ENCODE results near the gene TCP11. TPM values are rescaled to one million over a fixed set of nuclear protein-coding genes. Genes with fewer than 3 reads are reported as not detected.

Gene TCP11
- total RNA-seq, 1 experiment from 2014 or later = not detected

DNA sequence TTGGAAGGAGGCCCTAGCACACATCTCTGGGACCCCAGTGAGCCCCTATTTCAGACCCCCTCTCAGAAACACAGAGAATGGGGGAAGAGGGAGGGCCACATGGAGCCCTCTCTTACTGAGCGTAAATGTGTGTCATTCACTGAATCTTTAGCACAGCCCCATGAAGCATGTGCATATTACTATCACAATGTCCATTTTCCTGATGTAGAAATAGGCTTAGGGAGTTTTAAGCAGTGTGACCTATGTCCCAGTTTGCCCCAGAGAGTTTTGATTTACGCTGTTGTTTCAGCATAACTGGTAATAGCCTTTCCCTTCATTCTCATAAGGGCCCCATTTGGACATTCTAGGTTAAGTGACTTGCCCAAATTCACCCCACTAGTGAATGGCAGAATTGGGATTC, 25.0 kb upstream of the TCP11 start:
- no peak overlapping the region for H3K4me3 Mint-ChIP-seq
- Histone ChIP-seq H3K23me2 (ENCODE audit: insufficient read length, low read depth, low read length, poor library complexity, severe bottlenecking) (no peaks in the 10 kb centered on the region), H3K4ac (ENCODE audit: low read depth, low read length) (no peak overlapping the region), H3K18ac (ENCODE audit: insufficient read length, low read depth, low read length) (no peak overlapping the region), H2BK5ac (ENCODE audit: insufficient read length, low read length) (no peak overlapping the region), H2BK15ac (ENCODE audit: low read depth, low read length) (no peak overlapping the region), H3K27me3 (ENCODE audit: insufficient read depth, low read length) (no peaks in the 10 kb centered on the region), H2BK20ac (ENCODE audit: low read depth, low read length, poor library complexity, severe bottlenecking) (no peak overlapping the region), H3T11ph (ENCODE audit: low read length) (no peak overlapping the region), H3K79me1 (ENCODE audit: insufficient read depth, low read depth, low read length, poor library complexity, severe bottlenecking) (no peaks in the 10 kb centered on the region), H3K27ac (ENCODE audit: insufficient read length, low read depth, low read length) (no peak overlapping the region), H2BK12ac (ENCODE audit: insufficient read length, low read depth, low read length) (no peak overlapping the region), H3K56ac (ENCODE audit: insufficient read length, low read depth, low read length) (no peak overlapping the region), H4K20me1 (ENCODE audit: control insufficient read depth, insufficient read depth, insufficient read length) (no peaks in the 10 kb centered on the region), H3K9me3 (ENCODE audit: control insufficient read depth, low read depth, low read length) (no peaks in the 10 kb centered on the region), H3K14ac (ENCODE audit: insufficient read depth, low read length) (no peak overlapping the region), H3K9ac (ENCODE audit: extremely low read depth, insufficient read length, low read length) (no peak overlapping the region), H3K79me2 (ENCODE audit: insufficient read depth, low read length) (no peaks in the 10 kb centered on the region), H4K91ac (ENCODE audit: insufficient read length, low read depth, low read length) (no peak overlapping the region), H2BK120ac (ENCODE audit: low read depth, low read length, poor library complexity, severe bottlenecking) (no peak overlapping the region), H2AFZ (ENCODE audit: low read length) (no peak overlapping the region), H2AK5ac (ENCODE audit: insufficient read length, low read length) (no peak overlapping the region), H3K4me1 (ENCODE audit: insufficient read depth, low read length) (no peaks in the 10 kb centered on the region), H3K23ac (ENCODE audit: insufficient read length, low read depth, low read length) (no peak overlapping the region), H3K4me2 (ENCODE audit: insufficient read depth, insufficient read length, low read length) (no peak overlapping the region), H4K5ac (ENCODE audit: insufficient read length, low read depth, low read length) (no peak overlapping the region), H4K8ac (replicated peaks; ENCODE audit: insufficient read length, low read depth, low read length) (no peak overlapping the region)
- H3K9me3 Mint-ChIP-seq = peaks cover 5% of the 10 kb centered on the region in 2 experiments; a peak in 4 of 5 replicates
- no peak for DNase-seq
- no CpG with 5 or more reads among the region's 2 CpGs for WGBS (ENCODE audit: extremely low coverage, insufficient read length, low lambda C conversion rate)
- peaks cover 10 to 13% of the 10 kb centered on the region in 2 experiments; a peak in 3 of 4 replicates for H3K4me1 Mint-ChIP-seq
- H3K36me3 Mint-ChIP-seq (ENCODE audit: insufficient read depth in 1 of 3, low read depth in 3 of 3) = peaks cover 0 to 6% (median 5%) of the 10 kb centered on the region in 3 experiments; a peak in 3 of 7 replicates
- TF ChIP-seq, protein P1, sequence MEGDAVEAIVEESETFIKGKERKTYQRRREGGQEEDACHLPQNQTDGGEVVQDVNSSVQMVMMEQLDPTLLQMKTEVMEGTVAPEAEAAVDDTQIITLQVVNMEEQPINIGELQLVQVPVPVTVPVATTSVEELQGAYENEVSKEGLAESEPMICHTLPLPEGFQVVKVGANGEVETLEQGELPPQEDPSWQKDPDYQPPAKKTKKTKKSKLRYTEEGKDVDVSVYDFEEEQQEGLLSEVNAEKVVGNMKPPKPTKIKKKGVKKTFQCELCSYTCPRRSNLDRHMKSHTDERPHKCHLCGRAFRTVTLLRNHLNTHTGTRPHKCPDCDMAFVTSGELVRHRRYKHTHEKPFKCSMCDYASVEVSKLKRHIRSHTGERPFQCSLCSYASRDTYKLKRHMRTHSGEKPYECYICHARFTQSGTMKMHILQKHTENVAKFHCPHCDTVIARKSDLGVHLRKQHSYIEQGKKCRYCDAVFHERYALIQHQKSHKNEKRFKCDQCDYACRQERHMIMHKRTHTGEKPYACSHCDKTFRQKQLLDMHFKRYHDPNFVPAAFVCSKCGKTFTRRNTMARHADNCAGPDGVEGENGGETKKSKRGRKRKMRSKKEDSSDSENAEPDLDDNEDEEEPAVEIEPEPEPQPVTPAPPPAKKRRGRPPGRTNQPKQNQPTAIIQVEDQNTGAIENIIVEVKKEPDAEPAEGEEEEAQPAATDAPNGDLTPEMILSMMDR (conservative IDR thresholded peaks at IDR 0.05) = no peak
- peaks cover 45% of the 10 kb centered on the region for H3K27me3 Mint-ChIP-seq (ENCODE audit: low read depth)
- no peak overlapping the region for H3K27ac Mint-ChIP-seq
